GM19324 (cell line): ENCODE results near the gene KCNT2.
"Not testable (repeated sequence)": the region's sequence is repeated elsewhere in the genome, so short reads cannot be mapped to it uniquely, and the experiment has no call there.

Experiments
- ATAC-seq: cut with Tn5 transposase; IDR thresholded peaks from one replicate; pipeline ENCODE4 v1.9.1; 2021; ENCODE audit warnings: mild to moderate bottlenecking, moderate library complexity; ENCODE audit not compliant: unreplicated experiment, low FRiP score

The KCNT2 gene

GRCh38 chr1:196517193-196517592, 91.0 kb downstream of the KCNT2 start:
- ATAC-seq, result no peak

- ATAC-seq, result no peak
These were observed 91.9 kb downstream of the KCNT2 start for GRCh38 chr1:196516373-196516772.

- ATAC-seq, result no peak
These were observed 92.3 kb downstream of the KCNT2 start for GRCh38 chr1:196515904-196516303.

- no peak for ATAC-seq
These were observed 94.4 kb downstream of the KCNT2 start for GRCh38 chr1:196513821-196514220.

- no peak for ATAC-seq
These were observed 97.8 kb downstream of the KCNT2 start for GRCh38 chr1:196510451-196510850.

- ATAC-seq, result not testable (repeated sequence)
These were observed 104.0 kb downstream of the KCNT2 start for GRCh38 chr1:196504224-196504623.

GRCh38 chr1:196502437-196502836, 105.8 kb downstream of the KCNT2 start:
- ATAC-seq, result no peak

- no peak for ATAC-seq
These were observed 106.3 kb downstream of the KCNT2 start for GRCh38 chr1:196501760-196502428.

- no peak for ATAC-seq
These were observed 110.4 kb downstream of the KCNT2 start for GRCh38 chr1:196497817-196498216.

GRCh38 chr1:196494766-196495165, 113.5 kb downstream of the KCNT2 start:
- ATAC-seq, result no peak

GRCh38 chr1:196493881-196494280, 114.4 kb downstream of the KCNT2 start:
- ATAC-seq, result no peak

GRCh38 chr1:196488579-196488978, 119.7 kb downstream of the KCNT2 start:
- ATAC-seq, result no peak

- no peak for ATAC-seq
These were observed 121.9 kb downstream of the KCNT2 start for GRCh38 chr1:196486346-196486745.

GRCh38 chr1:196481616-196482015, 126.6 kb downstream of the KCNT2 start:
- no peak for ATAC-seq

- ATAC-seq, result no peak
These were observed 131.0 kb downstream of the KCNT2 start for GRCh38 chr1:196477262-196477661.

GRCh38 chr1:196467230-196467925, 140.9 kb downstream of the KCNT2 start:
- ATAC-seq, result no peak

GRCh38 chr1:196466654-196467053, 141.6 kb downstream of the KCNT2 start:
- ATAC-seq, result no peak

GRCh38 chr1:196466166-196466565, 142.1 kb downstream of the KCNT2 start:
- no peak for ATAC-seq

- ATAC-seq, result no peak
These were observed 143.7 kb downstream of the KCNT2 start for GRCh38 chr1:196464480-196464941.

- no peak for ATAC-seq
These were observed 146.2 kb downstream of the KCNT2 start for GRCh38 chr1:196462086-196462485.

GRCh38 chr1:196461521-196461920, 146.7 kb downstream of the KCNT2 start:
- ATAC-seq, result no peak

GRCh38 chr1:196459383-196459782, 148.9 kb downstream of the KCNT2 start:
- ATAC-seq, result no peak
